GM13976 (cell line): ENCODE results near the gene MAGEA11.
"Not testable (repeated sequence)": the region's sequence is repeated elsewhere in the genome, so short reads cannot be mapped to it uniquely, and the experiment has no call there.

Experiments used
- DNase-seq: peaks from one replicate; pipeline ENCODE4 v3.0.0; 2012; ENCODE audit warnings: low spot score
- in situ Hi-C: fragments of 300-500 bp; cut with MboI; formaldehyde crosslinking; loops from one replicate; pipeline ENCODE4 v1.12.0; 2022; ENCODE audit warnings: low sequenced_read_pairs, mixed read lengths, inconsistent platforms; ENCODE audit not compliant: unreplicated experiment
- TF ChIP-seq, protein P1 (sequence below): IDR thresholded peaks from 2 replicates; pipeline ENCODE4 v1.5.1; 2012; ENCODE audit warnings: borderline replicate concordance, mild to moderate bottlenecking; ENCODE audit not compliant: insufficient read depth; ENCODE audit errors: extremely low read depth, missing control alignments, control extremely low read depth

MAGEA11 gene, protein sequence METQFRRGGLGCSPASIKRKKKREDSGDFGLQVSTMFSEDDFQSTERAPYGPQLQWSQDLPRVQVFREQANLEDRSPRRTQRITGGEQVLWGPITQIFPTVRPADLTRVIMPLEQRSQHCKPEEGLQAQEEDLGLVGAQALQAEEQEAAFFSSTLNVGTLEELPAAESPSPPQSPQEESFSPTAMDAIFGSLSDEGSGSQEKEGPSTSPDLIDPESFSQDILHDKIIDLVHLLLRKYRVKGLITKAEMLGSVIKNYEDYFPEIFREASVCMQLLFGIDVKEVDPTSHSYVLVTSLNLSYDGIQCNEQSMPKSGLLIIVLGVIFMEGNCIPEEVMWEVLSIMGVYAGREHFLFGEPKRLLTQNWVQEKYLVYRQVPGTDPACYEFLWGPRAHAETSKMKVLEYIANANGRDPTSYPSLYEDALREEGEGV

DNA sequence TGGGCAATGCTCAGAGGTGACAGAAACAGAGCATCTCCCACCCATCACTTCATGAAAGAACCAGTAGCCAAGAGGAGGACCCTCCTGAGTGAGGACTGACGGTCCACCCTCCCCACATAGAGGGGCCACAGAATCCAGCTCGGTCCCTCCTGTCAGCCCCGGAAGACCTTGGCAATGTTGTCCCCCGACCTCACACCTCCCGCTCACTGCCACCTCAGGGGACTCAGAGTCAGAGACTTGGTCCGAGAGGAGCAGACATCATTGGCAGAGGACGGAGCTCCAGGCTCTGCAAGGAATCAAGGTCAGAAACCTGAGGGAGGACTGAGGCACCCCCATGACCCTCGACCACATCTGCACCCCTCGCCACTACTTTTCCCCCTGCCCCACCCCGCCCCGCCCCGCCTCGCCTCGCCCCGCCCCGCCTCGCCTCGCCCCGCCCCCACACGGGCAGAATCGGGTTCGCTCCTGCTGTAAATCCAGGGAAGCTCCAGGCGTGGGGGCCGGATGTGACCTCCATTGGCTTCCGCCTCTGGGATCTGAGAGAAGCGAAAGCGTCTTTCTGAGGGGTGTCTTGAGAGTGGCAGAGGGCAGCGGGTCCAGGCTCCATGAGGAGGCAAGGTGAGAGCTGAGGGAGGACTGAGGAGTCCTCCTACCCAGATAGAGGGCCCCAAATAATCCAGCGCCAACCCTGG lies at the start of gene MAGEA11:
MAGEA11 (plus strand) TSS at position 516 of the 692 bp plus-strand sequence. CDS start 1,100 bp downstream, outside the sequence.
- DNase-seq = no peak
- TF ChIP-seq, protein P1, sequence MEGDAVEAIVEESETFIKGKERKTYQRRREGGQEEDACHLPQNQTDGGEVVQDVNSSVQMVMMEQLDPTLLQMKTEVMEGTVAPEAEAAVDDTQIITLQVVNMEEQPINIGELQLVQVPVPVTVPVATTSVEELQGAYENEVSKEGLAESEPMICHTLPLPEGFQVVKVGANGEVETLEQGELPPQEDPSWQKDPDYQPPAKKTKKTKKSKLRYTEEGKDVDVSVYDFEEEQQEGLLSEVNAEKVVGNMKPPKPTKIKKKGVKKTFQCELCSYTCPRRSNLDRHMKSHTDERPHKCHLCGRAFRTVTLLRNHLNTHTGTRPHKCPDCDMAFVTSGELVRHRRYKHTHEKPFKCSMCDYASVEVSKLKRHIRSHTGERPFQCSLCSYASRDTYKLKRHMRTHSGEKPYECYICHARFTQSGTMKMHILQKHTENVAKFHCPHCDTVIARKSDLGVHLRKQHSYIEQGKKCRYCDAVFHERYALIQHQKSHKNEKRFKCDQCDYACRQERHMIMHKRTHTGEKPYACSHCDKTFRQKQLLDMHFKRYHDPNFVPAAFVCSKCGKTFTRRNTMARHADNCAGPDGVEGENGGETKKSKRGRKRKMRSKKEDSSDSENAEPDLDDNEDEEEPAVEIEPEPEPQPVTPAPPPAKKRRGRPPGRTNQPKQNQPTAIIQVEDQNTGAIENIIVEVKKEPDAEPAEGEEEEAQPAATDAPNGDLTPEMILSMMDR = no peak
- in situ Hi-C loops = no loop called here

- in situ Hi-C loops, DNase-seq: not testable (repeated sequence)
Observed at GRCh38 chrX:149675088-149675487, 36.8 kb upstream of the MAGEA11 start.

DNA sequence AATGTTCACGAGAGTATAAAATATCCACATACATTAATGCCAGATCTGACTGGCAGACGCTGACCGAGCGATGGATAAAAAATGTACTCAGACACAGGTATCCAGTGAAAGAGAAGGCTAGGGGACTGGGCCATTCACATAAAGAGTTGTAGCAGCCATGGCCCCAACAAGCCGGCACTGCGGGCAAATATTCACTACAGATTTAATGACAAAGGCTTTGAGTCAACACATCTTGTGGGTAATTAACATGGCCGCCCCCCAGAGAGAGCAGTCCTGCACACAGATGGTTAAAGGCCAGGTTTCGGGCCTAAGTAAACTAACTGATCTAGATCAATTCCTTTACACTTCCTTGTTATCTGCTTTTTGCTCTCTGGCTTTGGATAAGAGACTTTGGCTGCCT lies 36.3 kb upstream of the MAGEA11 start:
- DNase-seq, in situ Hi-C loops: not testable (repeated sequence)

- DNase-seq, in situ Hi-C loops: not testable (repeated sequence)
Observed at GRCh38 chrX:149679164-149679678, 32.6 kb upstream of the MAGEA11 start.

- in situ Hi-C loops = no loop called here
- DNase-seq = no peak
- TF ChIP-seq, protein P1 = no peak
Observed at GRCh38 chrX:149681182-149681581, 30.7 kb upstream of the MAGEA11 start.

DNA sequence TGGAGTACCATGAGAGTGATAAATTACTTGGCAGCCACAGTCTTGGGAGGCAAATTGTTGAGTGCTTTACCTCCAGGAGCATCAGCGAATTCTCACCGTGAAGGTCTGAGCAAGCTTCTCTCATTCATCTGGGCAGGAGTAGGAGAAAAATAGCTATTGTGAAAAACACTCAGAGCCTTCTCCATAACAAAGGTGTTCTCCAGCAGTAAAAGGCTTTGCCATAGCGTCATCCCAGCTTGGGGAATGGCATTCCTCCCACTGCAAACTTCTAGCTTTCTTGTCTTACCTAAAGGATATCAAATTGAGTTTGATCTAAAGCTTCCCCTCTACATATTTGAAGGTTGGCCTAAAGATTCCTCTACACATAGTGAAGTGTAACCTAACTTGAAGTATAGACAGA lies 29.8 kb upstream of the MAGEA11 start:
- no peak for DNase-seq
- TF ChIP-seq, protein P1 = no peak
- in situ Hi-C loops = no loop called here

DNA sequence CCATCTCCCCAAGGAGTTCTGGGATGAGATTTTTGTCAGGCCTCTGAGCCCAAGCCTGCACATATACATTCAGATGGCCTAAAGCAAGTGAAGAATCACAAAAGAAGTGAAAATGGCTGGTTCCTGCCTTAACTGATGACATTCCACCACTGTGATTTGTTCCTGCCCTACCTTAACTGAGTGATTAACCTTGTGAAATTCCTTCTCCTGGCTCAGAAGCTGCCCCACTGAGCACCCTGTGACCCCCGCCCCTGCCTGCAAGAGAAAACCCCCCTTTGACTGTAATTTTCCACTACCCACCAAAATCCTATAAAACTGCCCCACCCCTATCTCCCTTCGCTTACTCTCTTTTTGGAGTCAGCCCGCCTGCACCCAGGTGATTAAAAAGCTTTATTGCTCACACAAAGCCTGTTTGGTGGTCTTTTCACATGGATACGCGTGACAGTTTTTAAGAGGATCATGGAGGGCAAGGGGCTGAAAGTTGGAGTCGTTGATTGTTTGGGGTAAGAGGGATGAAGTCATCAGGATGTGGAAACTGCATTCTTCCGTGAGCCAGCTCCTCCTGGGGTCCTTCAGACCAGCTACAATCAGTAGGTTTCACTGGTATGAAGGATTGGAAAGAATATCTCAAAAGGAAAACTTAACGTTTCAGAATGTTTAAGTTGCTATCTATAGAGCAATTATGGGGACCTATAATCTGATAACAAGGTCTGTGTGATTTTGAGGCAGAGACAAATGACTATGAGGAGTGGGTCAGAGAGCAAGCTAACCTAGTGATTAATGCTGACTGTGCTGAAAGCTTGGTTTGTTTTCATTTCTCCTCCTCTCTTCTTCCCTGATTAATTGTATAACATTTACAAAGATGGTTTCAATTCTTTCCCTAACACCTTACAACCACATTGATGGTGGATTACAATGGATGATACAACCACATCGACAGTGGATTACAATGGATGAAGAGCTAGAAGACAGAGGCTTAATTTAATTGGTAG lies 28.6 kb upstream of the MAGEA11 start:
- TF ChIP-seq, protein P1 = no peak
- DNase-seq = no peak
- in situ Hi-C loops = no loop called here
